ENCODE measurements around the gene RNF7. TPM values are rescaled to one million over a fixed set of nuclear protein-coding genes. Genes with fewer than 3 reads are reported as not detected.

The RNF7 gene
- total and polyA plus RNA-seq, 4 donors = 37.5 to 148 (median 109) TPM

- Histone ChIP-seq H3K4me1 (ENCODE audit: control insufficient read depth, insufficient read depth, low read length) (no peaks in the 10 kb centered on the region), H3K4me3 (ENCODE audit: low read depth, low read length) (no peak overlapping the region), H3K9me3 (ENCODE audit: control insufficient read depth, insufficient read depth, low read length) (no peaks in the 10 kb centered on the region), H3K36me3 (ENCODE audit: control insufficient read depth, insufficient read depth, low read length) (no peaks in the 10 kb centered on the region), H3K27ac (ENCODE audit: low read depth, low read length) (no peak overlapping the region), H3K27me3 (ENCODE audit: control insufficient read depth, insufficient read depth, low read length) (no peaks in the 10 kb centered on the region)
- 84% methylated on average over 4 of the region's 5 CpGs for WGBS (ENCODE audit: insufficient coverage)
- no peak for DNase-seq (ENCODE audit: low read depth in 4 of 6, low spot score in 6 of 6)
Measured at GRCh38 chr3:141728355-141728892, 9.7 kb upstream of the RNF7 start.

- H3K9me3 ChIP-seq (ENCODE audit: control insufficient read depth, insufficient read depth, low read length) = no peaks in the 10 kb centered on the region
- no peaks in the 10 kb centered on the region for H3K27me3 ChIP-seq (ENCODE audit: control insufficient read depth, insufficient read depth, low read length)
- H3K4me1 ChIP-seq (ENCODE audit: control insufficient read depth, insufficient read depth, low read length) = no peaks in the 10 kb centered on the region
- H3K36me3 ChIP-seq (ENCODE audit: control insufficient read depth, insufficient read depth, low read length) = no peaks in the 10 kb centered on the region
- no peak overlapping the region for H3K4me3 ChIP-seq (ENCODE audit: low read depth, low read length)
- no peak overlapping the region for H3K27ac ChIP-seq (ENCODE audit: low read depth, low read length)
- no CpG with 5 or more reads among the region's 4 CpGs for WGBS (ENCODE audit: insufficient coverage)
- DNase-seq (ENCODE audit: low read depth in 4 of 6, low spot score in 6 of 6) = no peak
Measured at GRCh38 chr3:141729240-141729639, 8.9 kb upstream of the RNF7 start.

GRCh38 chr3:141735176-141735575 is 2.9 kb upstream of the RNF7 start:
- Histone ChIP-seq H3K4me1 (ENCODE audit: control insufficient read depth, insufficient read depth, low read length) (peaks cover 3% of the 10 kb centered on the region), H3K27me3 (ENCODE audit: control insufficient read depth, insufficient read depth, low read length) (no peaks in the 10 kb centered on the region), H3K4me3 (ENCODE audit: low read depth, low read length) (no peak overlapping the region)

GRCh38 chr3:141735770-141736465 is 2.2 kb upstream of the RNF7 start:
- H3K9me3 ChIP-seq (ENCODE audit: control insufficient read depth, insufficient read depth, low read length) = no peaks in the 10 kb centered on the region
- H3K27ac ChIP-seq (ENCODE audit: low read depth, low read length) = no peak overlapping the region
- no peak for DNase-seq (ENCODE audit: low read depth in 4 of 6, low spot score in 6 of 6)
- no peaks in the 10 kb centered on the region for H3K27me3 ChIP-seq (ENCODE audit: control insufficient read depth, insufficient read depth, low read length)
- WGBS (ENCODE audit: insufficient coverage) = 91% methylated on average over 7 of the region's 7 CpGs
- peaks cover 3% of the 10 kb centered on the region for H3K4me1 ChIP-seq (ENCODE audit: control insufficient read depth, insufficient read depth, low read length)
- H3K36me3 ChIP-seq (ENCODE audit: control insufficient read depth, insufficient read depth, low read length) = no peaks in the 10 kb centered on the region
- no peak overlapping the region for H3K4me3 ChIP-seq (ENCODE audit: low read depth, low read length)

More at GRCh38 chr3:141735176-141735575, 2.9 kb upstream of the RNF7 start:
- H3K36me3 ChIP-seq (ENCODE audit: control insufficient read depth, insufficient read depth, low read length) = no peaks in the 10 kb centered on the region
- no peak overlapping the region for H3K27ac ChIP-seq (ENCODE audit: low read depth, low read length)
- DNase-seq (ENCODE audit: low read depth in 4 of 6, low spot score in 6 of 6) = no peak
- no peaks in the 10 kb centered on the region for H3K9me3 ChIP-seq (ENCODE audit: control insufficient read depth, insufficient read depth, low read length)

GRCh38 chr3:141737093-141737492 is 1.0 kb upstream of the RNF7 start:
- Histone ChIP-seq H3K4me3 (ENCODE audit: low read depth, low read length) (no peak overlapping the region), H3K4me1 (ENCODE audit: control insufficient read depth, insufficient read depth, low read length) (peaks cover 3% of the 10 kb centered on the region), H3K27me3 (ENCODE audit: control insufficient read depth, insufficient read depth, low read length) (no peaks in the 10 kb centered on the region), H3K9me3 (ENCODE audit: control insufficient read depth, insufficient read depth, low read length) (no peaks in the 10 kb centered on the region), H3K36me3 (ENCODE audit: control insufficient read depth, insufficient read depth, low read length) (no peaks in the 10 kb centered on the region), H3K27ac (ENCODE audit: low read depth, low read length) (no peak overlapping the region)
- no peak for DNase-seq (ENCODE audit: low read depth in 4 of 6, low spot score in 6 of 6)
- WGBS (ENCODE audit: insufficient coverage) = 100% methylated on average over 2 of the region's 10 CpGs

DNA sequence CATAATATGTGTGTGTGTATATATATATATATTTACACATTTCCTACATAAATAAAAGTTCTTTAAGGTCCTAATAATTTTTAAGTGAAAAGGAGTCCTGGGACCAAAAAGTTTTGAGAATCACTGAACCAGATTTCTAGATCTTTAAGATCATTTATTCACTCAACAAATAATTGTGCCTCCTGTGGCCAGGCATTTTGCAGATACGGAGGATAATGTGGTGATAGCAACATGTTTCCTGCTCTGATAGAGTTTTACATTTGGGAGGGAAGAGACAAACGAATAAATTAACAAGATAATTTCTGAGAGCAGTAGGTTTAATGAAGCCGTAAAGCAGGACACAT is 448 bp upstream of the RNF7 start:
- DNase-seq (ENCODE audit: low read depth in 4 of 6, low spot score in 6 of 6) = no peak
- 0% methylated on average over 2 of the region's 3 CpGs for WGBS (ENCODE audit: insufficient coverage)
- Histone ChIP-seq H3K9me3 (ENCODE audit: control insufficient read depth, insufficient read depth, low read length) (no peaks in the 10 kb centered on the region), H3K4me1 (ENCODE audit: control insufficient read depth, insufficient read depth, low read length) (peaks cover 3% of the 10 kb centered on the region), H3K27me3 (ENCODE audit: control insufficient read depth, insufficient read depth, low read length) (no peaks in the 10 kb centered on the region), H3K4me3 (ENCODE audit: low read depth, low read length) (peak overlapping the region; percentile 84), H3K36me3 (ENCODE audit: control insufficient read depth, insufficient read depth, low read length) (no peaks in the 10 kb centered on the region), H3K27ac (ENCODE audit: low read depth, low read length) (peak overlapping the region; percentile 85)

DNA sequence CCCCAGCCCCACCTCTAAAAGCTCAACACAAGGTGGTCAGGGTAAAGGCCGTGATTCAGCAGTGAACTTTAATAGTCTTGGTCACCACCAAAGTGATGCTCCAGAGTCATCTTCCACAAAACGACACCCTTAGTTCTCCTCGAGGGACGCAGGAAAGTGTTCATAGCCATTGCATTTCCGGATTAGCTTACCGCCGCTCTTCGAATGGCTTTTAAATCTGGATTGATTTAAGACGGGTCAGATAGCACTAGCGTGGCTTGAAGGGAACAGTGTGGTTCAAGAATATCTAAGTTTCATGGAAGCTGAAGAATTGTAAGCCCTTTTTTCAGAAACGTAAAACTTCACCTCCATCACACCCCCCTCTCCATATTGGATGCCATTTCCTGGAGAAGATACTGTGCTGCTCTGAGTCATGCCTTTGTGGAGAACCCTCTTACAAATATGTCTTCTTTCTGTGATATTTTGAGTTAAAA is 829 bp downstream of the RNF7 start:
- peak overlapping the region; percentile 84 for H3K4me3 ChIP-seq (ENCODE audit: low read depth, low read length)
- H3K4me1 ChIP-seq (ENCODE audit: control insufficient read depth, insufficient read depth, low read length) = peaks cover 3% of the 10 kb centered on the region
- WGBS (ENCODE audit: insufficient coverage) = 0% methylated on average over 6 of the region's 11 CpGs
- H3K27me3 ChIP-seq (ENCODE audit: control insufficient read depth, insufficient read depth, low read length) = no peaks in the 10 kb centered on the region
- H3K36me3 ChIP-seq (ENCODE audit: control insufficient read depth, insufficient read depth, low read length) = no peaks in the 10 kb centered on the region
- peak in 5 of 6 donors; percentile 12 to 55 (median 43) for DNase-seq (ENCODE audit: low read depth in 4 of 6, low spot score in 6 of 6)
- peak overlapping the region; percentile 96 for H3K27ac ChIP-seq (ENCODE audit: low read depth, low read length)
- no peaks in the 10 kb centered on the region for H3K9me3 ChIP-seq (ENCODE audit: control insufficient read depth, insufficient read depth, low read length)

- Histone ChIP-seq H3K4me3 (ENCODE audit: low read depth, low read length) (peak overlapping the region; percentile 84), H3K27ac (ENCODE audit: low read depth, low read length) (no peak overlapping the region)
- DNase-seq (ENCODE audit: low read depth in 4 of 6, low spot score in 6 of 6) = no peak
Measured at GRCh38 chr3:141739731-141740130, 1.6 kb downstream of the RNF7 start.

GRCh38 chr3:141740349-141740748 is 2.3 kb downstream of the RNF7 start:
- Histone ChIP-seq H3K36me3 (ENCODE audit: control insufficient read depth, insufficient read depth, low read length) (no peaks in the 10 kb centered on the region), H3K27ac (ENCODE audit: low read depth, low read length) (no peak overlapping the region), H3K4me1 (ENCODE audit: control insufficient read depth, insufficient read depth, low read length) (peaks cover 3% of the 10 kb centered on the region), H3K9me3 (ENCODE audit: control insufficient read depth, insufficient read depth, low read length) (no peaks in the 10 kb centered on the region), H3K27me3 (ENCODE audit: control insufficient read depth, insufficient read depth, low read length) (no peaks in the 10 kb centered on the region), H3K4me3 (ENCODE audit: low read depth, low read length) (no peak overlapping the region)
- no peak for DNase-seq (ENCODE audit: low read depth in 4 of 6, low spot score in 6 of 6)

More at GRCh38 chr3:141739731-141740130, 1.6 kb downstream of the RNF7 start:
- H3K27me3 ChIP-seq (ENCODE audit: control insufficient read depth, insufficient read depth, low read length) = no peaks in the 10 kb centered on the region
- 67% methylated on average over 1 of the region's 2 CpGs for WGBS (ENCODE audit: insufficient coverage)
- peaks cover 3% of the 10 kb centered on the region for H3K4me1 ChIP-seq (ENCODE audit: control insufficient read depth, insufficient read depth, low read length)
- H3K36me3 ChIP-seq (ENCODE audit: control insufficient read depth, insufficient read depth, low read length) = no peaks in the 10 kb centered on the region
- no peaks in the 10 kb centered on the region for H3K9me3 ChIP-seq (ENCODE audit: control insufficient read depth, insufficient read depth, low read length)

DNA sequence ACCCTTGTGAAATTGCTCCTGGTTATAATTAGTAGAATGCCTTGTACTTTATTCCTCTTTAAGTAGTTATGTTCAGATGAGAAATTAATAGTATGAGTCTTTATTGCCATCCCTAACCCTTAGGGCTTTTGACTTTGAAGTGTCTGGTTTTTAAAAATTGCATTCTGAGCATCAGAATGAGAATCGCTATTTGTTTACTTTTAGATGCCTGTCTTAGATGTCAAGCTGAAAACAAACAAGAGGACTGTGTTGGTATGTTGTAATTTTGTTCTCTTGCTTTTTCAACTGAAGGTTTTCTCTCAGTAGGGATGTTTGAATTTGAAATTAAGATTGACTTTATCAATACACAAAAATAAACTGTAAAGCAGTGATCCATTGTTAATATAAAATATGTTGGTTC is 5.2 kb downstream of the RNF7 start:
- Histone ChIP-seq H3K27me3 (ENCODE audit: control insufficient read depth, insufficient read depth, low read length) (no peaks in the 10 kb centered on the region), H3K27ac (ENCODE audit: low read depth, low read length) (no peak overlapping the region), H3K36me3 (ENCODE audit: control insufficient read depth, insufficient read depth, low read length) (peaks cover 7% of the 10 kb centered on the region), H3K9me3 (ENCODE audit: control insufficient read depth, insufficient read depth, low read length) (no peaks in the 10 kb centered on the region), H3K4me1 (ENCODE audit: control insufficient read depth, insufficient read depth, low read length) (peaks cover 3% of the 10 kb centered on the region), H3K4me3 (ENCODE audit: low read depth, low read length) (no peak overlapping the region)
- DNase-seq (ENCODE audit: low read depth in 4 of 6, low spot score in 6 of 6) = no peak
- no CpG with 5 or more reads among the region's 1 CpG for WGBS (ENCODE audit: insufficient coverage)

Measured in spinal cord (tissue), 10 donors.